ENCODE results near the gene RAPSN.

RAPSN gene

DNA sequence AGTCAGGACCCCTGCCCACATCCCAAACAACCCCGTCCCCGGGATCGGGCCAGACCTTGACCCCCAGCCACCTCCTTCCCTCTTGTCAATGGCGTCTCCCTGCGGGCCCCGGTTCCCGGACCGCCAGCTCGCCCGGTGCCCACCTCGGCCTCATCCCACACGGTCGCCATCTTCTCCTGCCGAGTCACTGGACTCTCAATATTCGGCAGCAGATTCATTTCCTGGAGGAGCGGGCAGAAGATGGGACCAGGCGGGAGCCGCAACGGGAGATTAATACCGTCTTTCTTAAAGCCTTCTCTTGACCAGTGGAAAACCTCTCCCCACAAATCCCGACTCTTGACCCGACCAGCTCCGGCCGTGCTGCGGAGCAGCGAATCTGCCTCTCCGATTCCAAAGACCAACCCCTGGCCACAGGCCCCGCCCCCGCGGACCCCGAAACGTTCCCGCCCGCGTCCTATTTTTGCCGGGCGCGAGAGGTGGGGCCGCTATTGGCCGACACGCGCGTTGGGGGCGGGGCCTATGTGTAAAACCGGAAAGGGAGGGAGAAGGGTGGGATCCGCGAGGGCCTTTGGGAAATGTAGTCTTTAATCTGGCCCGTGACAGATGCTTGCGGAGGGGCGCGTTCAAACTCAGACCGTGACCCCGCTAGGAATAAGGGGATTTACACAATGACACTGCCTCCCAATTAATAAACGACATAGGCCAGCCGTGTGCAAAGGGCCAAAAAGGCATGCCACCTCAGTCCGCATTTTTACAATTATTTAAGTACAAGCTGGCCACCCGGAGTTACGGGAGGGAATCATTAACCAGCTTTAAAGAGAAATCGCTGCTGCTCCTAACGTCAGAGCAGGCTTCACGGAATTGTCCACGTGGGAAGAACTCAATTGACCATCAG is 22.6 kb downstream of the RAPSN start, which contains the start of gene PSMC3 (continued):
- TF ChIP-seq ZNF621 (tag by site-specific recombination; IDR thresholded peaks at IDR 0.05): no peak
- TF ChIP-seq, protein P1, sequence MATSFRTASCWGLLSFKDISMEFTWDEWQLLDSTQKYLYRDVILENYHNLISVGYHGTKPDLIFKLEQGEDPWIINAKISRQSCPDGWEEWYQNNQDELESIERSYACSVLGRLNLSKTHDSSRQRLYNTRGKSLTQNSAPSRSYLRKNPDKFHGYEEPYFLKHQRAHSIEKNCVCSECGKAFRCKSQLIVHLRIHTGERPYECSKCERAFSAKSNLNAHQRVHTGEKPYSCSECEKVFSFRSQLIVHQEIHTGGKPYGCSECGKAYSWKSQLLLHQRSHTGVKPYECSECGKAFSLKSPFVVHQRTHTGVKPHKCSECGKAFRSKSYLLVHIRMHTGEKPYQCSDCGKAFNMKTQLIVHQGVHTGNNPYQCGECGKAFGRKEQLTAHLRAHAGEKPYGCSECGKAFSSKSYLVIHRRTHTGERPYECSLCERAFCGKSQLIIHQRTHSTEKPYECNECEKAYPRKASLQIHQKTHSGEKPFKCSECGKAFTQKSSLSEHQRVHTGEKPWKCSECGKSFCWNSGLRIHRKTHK (tag by site-specific recombination; IDR thresholded peaks at IDR 0.05): no peak
- TF ChIP-seq ZNF626 (tag by site-specific recombination; IDR thresholded peaks at IDR 0.05): no peak
- TF ChIP-seq ZNF169 (tag by site-specific recombination; IDR thresholded peaks at IDR 0.05): no peak
- no peak for TF ChIP-seq ZNF132 (tag by site-specific recombination; IDR thresholded peaks at IDR 0.05; ENCODE audit: borderline replicate concordance)
- no peak for TF ChIP-seq ZNF768 (tag by site-specific recombination; IDR thresholded peaks at IDR 0.05)
- peak; percentile 29; the same call in 1 of the 2 replicates for TF ChIP-seq ZNF184 (tag by site-specific recombination; IDR thresholded peaks at IDR 0.05)
- no peak for TF ChIP-seq MZF1 (tag by site-specific recombination; IDR thresholded peaks at IDR 0.05; ENCODE audit: borderline replicate concordance)
- no peak for TF ChIP-seq ZNF211 (tag by site-specific recombination; IDR thresholded peaks at IDR 0.05; ENCODE audit: low read depth)
- TF ChIP-seq ZNF76 (tag by site-specific recombination; IDR thresholded peaks at IDR 0.05; ENCODE audit: borderline replicate concordance, low read depth): peak; percentile 83; the same call in 1 of the 2 replicates
- no peak for TF ChIP-seq HOXA7 (CRISPR knock-in tag; IDR thresholded peaks at IDR 0.05; ENCODE audit: borderline replicate concordance)
- peak; percentile 51; the same call in 1 of the 2 replicates for TF ChIP-seq ZSCAN23 (tag by site-specific recombination; IDR thresholded peaks at IDR 0.05)
- TF ChIP-seq, protein P2, sequence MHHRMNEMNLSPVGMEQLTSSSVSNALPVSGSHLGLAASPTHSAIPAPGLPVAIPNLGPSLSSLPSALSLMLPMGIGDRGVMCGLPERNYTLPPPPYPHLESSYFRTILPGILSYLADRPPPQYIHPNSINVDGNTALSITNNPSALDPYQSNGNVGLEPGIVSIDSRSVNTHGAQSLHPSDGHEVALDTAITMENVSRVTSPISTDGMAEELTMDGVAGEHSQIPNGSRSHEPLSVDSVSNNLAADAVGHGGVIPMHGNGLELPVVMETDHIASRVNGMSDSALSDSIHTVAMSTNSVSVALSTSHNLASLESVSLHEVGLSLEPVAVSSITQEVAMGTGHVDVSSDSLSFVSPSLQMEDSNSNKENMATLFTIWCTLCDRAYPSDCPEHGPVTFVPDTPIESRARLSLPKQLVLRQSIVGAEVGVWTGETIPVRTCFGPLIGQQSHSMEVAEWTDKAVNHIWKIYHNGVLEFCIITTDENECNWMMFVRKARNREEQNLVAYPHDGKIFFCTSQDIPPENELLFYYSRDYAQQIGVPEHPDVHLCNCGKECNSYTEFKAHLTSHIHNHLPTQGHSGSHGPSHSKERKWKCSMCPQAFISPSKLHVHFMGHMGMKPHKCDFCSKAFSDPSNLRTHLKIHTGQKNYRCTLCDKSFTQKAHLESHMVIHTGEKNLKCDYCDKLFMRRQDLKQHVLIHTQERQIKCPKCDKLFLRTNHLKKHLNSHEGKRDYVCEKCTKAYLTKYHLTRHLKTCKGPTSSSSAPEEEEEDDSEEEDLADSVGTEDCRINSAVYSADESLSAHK (tag by site-specific recombination; IDR thresholded peaks at IDR 0.05): 0 out of 2 replicates have a peak, but pooled peaks have one; percentile 16
- TF ChIP-seq, protein P3, sequence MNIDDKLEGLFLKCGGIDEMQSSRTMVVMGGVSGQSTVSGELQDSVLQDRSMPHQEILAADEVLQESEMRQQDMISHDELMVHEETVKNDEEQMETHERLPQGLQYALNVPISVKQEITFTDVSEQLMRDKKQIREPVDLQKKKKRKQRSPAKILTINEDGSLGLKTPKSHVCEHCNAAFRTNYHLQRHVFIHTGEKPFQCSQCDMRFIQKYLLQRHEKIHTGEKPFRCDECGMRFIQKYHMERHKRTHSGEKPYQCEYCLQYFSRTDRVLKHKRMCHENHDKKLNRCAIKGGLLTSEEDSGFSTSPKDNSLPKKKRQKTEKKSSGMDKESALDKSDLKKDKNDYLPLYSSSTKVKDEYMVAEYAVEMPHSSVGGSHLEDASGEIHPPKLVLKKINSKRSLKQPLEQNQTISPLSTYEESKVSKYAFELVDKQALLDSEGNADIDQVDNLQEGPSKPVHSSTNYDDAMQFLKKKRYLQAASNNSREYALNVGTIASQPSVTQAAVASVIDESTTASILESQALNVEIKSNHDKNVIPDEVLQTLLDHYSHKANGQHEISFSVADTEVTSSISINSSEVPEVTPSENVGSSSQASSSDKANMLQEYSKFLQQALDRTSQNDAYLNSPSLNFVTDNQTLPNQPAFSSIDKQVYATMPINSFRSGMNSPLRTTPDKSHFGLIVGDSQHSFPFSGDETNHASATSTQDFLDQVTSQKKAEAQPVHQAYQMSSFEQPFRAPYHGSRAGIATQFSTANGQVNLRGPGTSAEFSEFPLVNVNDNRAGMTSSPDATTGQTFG (tag by site-specific recombination; IDR thresholded peaks at IDR 0.05; ENCODE audit: borderline replicate concordance): no peak
- TF ChIP-seq ZNF510 (tag by site-specific recombination; IDR thresholded peaks at IDR 0.05; ENCODE audit: insufficient replicate concordance): no peak
- no peak for TF ChIP-seq PRDM1 (tag by site-specific recombination; IDR thresholded peaks at IDR 0.05)
- TF ChIP-seq ZNF629 (tag by site-specific recombination; IDR thresholded peaks at IDR 0.05): peak; percentile 64; the same call in 1 of the 2 replicates
- TF ChIP-seq ZNF426 (tag by site-specific recombination; IDR thresholded peaks at IDR 0.05): no peak
- TF ChIP-seq, protein P4, sequence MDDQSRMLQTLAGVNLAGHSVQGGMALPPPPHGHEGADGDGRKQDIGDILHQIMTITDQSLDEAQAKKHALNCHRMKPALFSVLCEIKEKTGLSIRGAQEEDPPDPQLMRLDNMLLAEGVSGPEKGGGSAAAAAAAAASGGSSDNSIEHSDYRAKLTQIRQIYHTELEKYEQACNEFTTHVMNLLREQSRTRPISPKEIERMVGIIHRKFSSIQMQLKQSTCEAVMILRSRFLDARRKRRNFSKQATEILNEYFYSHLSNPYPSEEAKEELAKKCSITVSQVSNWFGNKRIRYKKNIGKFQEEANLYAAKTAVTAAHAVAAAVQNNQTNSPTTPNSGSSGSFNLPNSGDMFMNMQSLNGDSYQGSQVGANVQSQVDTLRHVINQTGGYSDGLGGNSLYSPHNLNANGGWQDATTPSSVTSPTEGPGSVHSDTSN (CRISPR knock-in tag; IDR thresholded peaks at IDR 0.05): 0 out of 2 replicates have a peak, but pooled peaks have one; percentile 58
- TF ChIP-seq BCL11A (tag by site-specific recombination; IDR thresholded peaks at IDR 0.05; ENCODE audit: low read depth): 0 out of 2 replicates have a peak, but pooled peaks have one; percentile 28
- TF ChIP-seq ZNF610 (tag by site-specific recombination; IDR thresholded peaks at IDR 0.05; ENCODE audit: borderline replicate concordance): no peak
- TF ChIP-seq ZNF10 (tag by site-specific recombination; IDR thresholded peaks at IDR 0.05): no peak
- TF ChIP-seq ZBTB48 (tag by site-specific recombination; IDR thresholded peaks at IDR 0.05): no peak
- no peak for TF ChIP-seq ZNF223 (tag by site-specific recombination; IDR thresholded peaks at IDR 0.05)
- TF ChIP-seq MYNN (tag by site-specific recombination; IDR thresholded peaks at IDR 0.05; ENCODE audit: borderline replicate concordance): no peak
- 0 out of 2 replicates have a peak, but pooled peaks have one; percentile 35 for TF ChIP-seq ZFP69B (tag by site-specific recombination; IDR thresholded peaks at IDR 0.05)
- no peak for TF ChIP-seq ZNF133 (tag by site-specific recombination; IDR thresholded peaks at IDR 0.05)
- TF ChIP-seq, protein P5, sequence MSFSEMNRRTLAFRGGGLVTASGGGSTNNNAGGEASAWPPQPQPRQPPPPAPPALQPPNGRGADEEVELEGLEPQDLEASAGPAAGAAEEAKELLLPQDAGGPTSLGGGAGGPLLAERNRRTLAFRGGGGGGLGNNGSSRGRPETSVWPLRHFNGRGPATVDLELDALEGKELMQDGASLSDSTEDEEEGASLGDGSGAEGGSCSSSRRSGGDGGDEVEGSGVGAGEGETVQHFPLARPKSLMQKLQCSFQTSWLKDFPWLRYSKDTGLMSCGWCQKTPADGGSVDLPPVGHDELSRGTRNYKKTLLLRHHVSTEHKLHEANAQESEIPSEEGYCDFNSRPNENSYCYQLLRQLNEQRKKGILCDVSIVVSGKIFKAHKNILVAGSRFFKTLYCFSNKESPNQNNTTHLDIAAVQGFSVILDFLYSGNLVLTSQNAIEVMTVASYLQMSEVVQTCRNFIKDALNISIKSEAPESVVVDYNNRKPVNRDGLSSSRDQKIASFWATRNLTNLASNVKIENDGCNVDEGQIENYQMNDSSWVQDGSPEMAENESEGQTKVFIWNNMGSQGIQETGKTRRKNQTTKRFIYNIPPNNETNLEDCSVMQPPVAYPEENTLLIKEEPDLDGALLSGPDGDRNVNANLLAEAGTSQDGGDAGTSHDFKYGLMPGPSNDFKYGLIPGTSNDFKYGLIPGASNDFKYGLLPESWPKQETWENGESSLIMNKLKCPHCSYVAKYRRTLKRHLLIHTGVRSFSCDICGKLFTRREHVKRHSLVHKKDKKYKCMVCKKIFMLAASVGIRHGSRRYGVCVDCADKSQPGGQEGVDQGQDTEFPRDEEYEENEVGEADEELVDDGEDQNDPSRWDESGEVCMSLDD (tag by site-specific recombination; IDR thresholded peaks at IDR 0.05): peak; percentile 97
